ENCODE results near the gene PRRG2.

The PRRG2 gene

GRCh38 chr19:49585023-49585422 lies 3.9 kb downstream of the PRRG2 start:
- no peaks in the 10 kb centered on the region for H3K4me1 ChIP-seq (ENCODE audit: insufficient read depth, low read length, poor library complexity, severe bottlenecking)
- no peak overlapping the region for H2AFZ ChIP-seq (ENCODE audit: low read length)
- H3K4me2 ChIP-seq (ENCODE audit: low read depth, low read length, poor library complexity, severe bottlenecking): no peak overlapping the region
- H3K4me3 ChIP-seq (ENCODE audit: low read length, poor library complexity, severe bottlenecking): no peak overlapping the region
- no peaks in the 10 kb centered on the region for H3K9me3 ChIP-seq (ENCODE audit: insufficient read depth, low read depth, low read length)
- no peaks in the 10 kb centered on the region for H3K36me3 ChIP-seq (ENCODE audit: insufficient read depth, low read length)
- TF ChIP-seq CTCF (conservative IDR thresholded peaks at IDR 0.05; ENCODE audit: low read length) (no peak), EZH2phosphoT487 (IDR thresholded peaks at IDR 0.05; ENCODE audit: borderline replicate concordance) (no peak)
- H3K9ac ChIP-seq (ENCODE audit: low read depth, low read length, poor library complexity, severe bottlenecking): no peak overlapping the region
- no peaks in the 10 kb centered on the region for H3K27me3 ChIP-seq (ENCODE audit: insufficient read depth, low read length, poor library complexity, severe bottlenecking)
- peaks cover 2% of the 10 kb centered on the region for H4K20me1 ChIP-seq (ENCODE audit: insufficient read depth, low read length, poor library complexity, severe bottlenecking)
- peaks cover 2% of the 10 kb centered on the region for H3K79me2 ChIP-seq (ENCODE audit: insufficient read depth, low read length)
- no peaks in the 10 kb centered on the region for H3K9me2 ChIP-seq (replicated peaks; ENCODE audit: low read depth, low read length)
- no peaks in the 10 kb centered on the region for H3F3A ChIP-seq (ENCODE audit: low read depth)

GRCh38 chr19:49587227-49587626 lies 6.1 kb downstream of the PRRG2 start:
- no peak overlapping the region for H2AFZ ChIP-seq (ENCODE audit: low read length)
- no peak overlapping the region for H3K9ac ChIP-seq (ENCODE audit: low read depth, low read length, poor library complexity, severe bottlenecking)
- TF ChIP-seq CTCF (conservative IDR thresholded peaks at IDR 0.05; ENCODE audit: low read length): no peak
- TF ChIP-seq EZH2phosphoT487 (IDR thresholded peaks at IDR 0.05; ENCODE audit: borderline replicate concordance): no peak

GRCh38 chr19:49588365-49589122 lies 7.4 kb downstream of the PRRG2 start:
- Histone ChIP-seq H3K36me3 (ENCODE audit: insufficient read depth, low read length) (no peaks in the 10 kb centered on the region), H3K4me3 (ENCODE audit: low read length, poor library complexity, severe bottlenecking) (no peak overlapping the region), H3F3A (ENCODE audit: low read depth) (peaks cover 14% of the 10 kb centered on the region; the same call in 1 of the 2 replicates), H3K79me2 (ENCODE audit: insufficient read depth, low read length) (peaks cover 22% of the 10 kb centered on the region), H3K4me2 (ENCODE audit: low read depth, low read length, poor library complexity, severe bottlenecking) (no peak overlapping the region), H3K9ac (ENCODE audit: low read depth, low read length, poor library complexity, severe bottlenecking) (no peak overlapping the region), H3K9me2 (replicated peaks; ENCODE audit: low read depth, low read length) (no peaks in the 10 kb centered on the region), H3K27me3 (ENCODE audit: insufficient read depth, low read length, poor library complexity, severe bottlenecking) (peaks cover 5% of the 10 kb centered on the region), H3K4me1 (ENCODE audit: insufficient read depth, low read length, poor library complexity, severe bottlenecking) (peaks cover 11% of the 10 kb centered on the region), H3K9me3 (ENCODE audit: insufficient read depth, low read depth, low read length) (no peaks in the 10 kb centered on the region), H4K20me1 (ENCODE audit: insufficient read depth, low read length, poor library complexity, severe bottlenecking) (peaks cover 16% of the 10 kb centered on the region), H2AFZ (ENCODE audit: low read length) (no peak overlapping the region)
- TF ChIP-seq EZH2phosphoT487 (IDR thresholded peaks at IDR 0.05; ENCODE audit: borderline replicate concordance): no peak
- no peak for TF ChIP-seq CTCF (conservative IDR thresholded peaks at IDR 0.05; ENCODE audit: low read length)

More at GRCh38 chr19:49587227-49587626, 6.1 kb downstream of the PRRG2 start:
- Histone ChIP-seq H3K36me3 (ENCODE audit: insufficient read depth, low read length) (no peaks in the 10 kb centered on the region), H3K79me2 (ENCODE audit: insufficient read depth, low read length) (peaks cover 11% of the 10 kb centered on the region), H3K4me1 (ENCODE audit: insufficient read depth, low read length, poor library complexity, severe bottlenecking) (peaks cover 4% of the 10 kb centered on the region), H3K9me3 (ENCODE audit: insufficient read depth, low read depth, low read length) (no peaks in the 10 kb centered on the region), H3K4me2 (ENCODE audit: low read depth, low read length, poor library complexity, severe bottlenecking) (no peak overlapping the region), H3F3A (ENCODE audit: low read depth) (peaks cover 8% of the 10 kb centered on the region; the same call in 1 of the 2 replicates), H3K9me2 (replicated peaks; ENCODE audit: low read depth, low read length) (no peaks in the 10 kb centered on the region), H4K20me1 (ENCODE audit: insufficient read depth, low read length, poor library complexity, severe bottlenecking) (peaks cover 5% of the 10 kb centered on the region), H3K4me3 (ENCODE audit: low read length, poor library complexity, severe bottlenecking) (no peak overlapping the region), H3K27me3 (ENCODE audit: insufficient read depth, low read length, poor library complexity, severe bottlenecking) (peaks cover 5% of the 10 kb centered on the region)
